Renal cortical epithelial cell (primary cell): ENCODE data around the gene RBM5. TPM values are rescaled to one million over a fixed set of nuclear protein-coding genes. Genes with fewer than 3 reads are reported as not detected.
"Not testable (repeated sequence)": the region's sequence is repeated elsewhere in the genome, so short reads cannot be mapped to it uniquely, and the experiment has no call there.

Experiments used
- DNase-seq: peaks from one replicate; pipeline ENCODE4 v3.0.0-alpha.2; 2011; ENCODE audit warnings: low read depth
- total RNA-seq: library from RNA; depleted of rRNA; stranded (reverse); fragments of >200 nt; gene quantifications from 2 replicates; pipeline ENCODE4 v1.2.3, GENCODE V29; 2014

Gene RBM5
- 74.7 and 216 TPM in 2 replicates for total RNA-seq

GRCh38 chr3:50088725-50089608 is at the start of gene RBM5:
RBM5 (plus strand) TSS chr3:50088919; CDS start chr3:50090435, 1,516 bp downstream.
- peak; percentile 86 for DNase-seq

GRCh38 chr3:50044976-50045375 is 43.7 kb upstream of the RBM5 start:
- no peak for DNase-seq

GRCh38 chr3:50047426-50047825 is 41.3 kb upstream of the RBM5 start:
- DNase-seq = no peak

- peak; percentile 38 for DNase-seq
These were observed 38.4 kb upstream of the RBM5 start for GRCh38 chr3:50050361-50050760.

- no peak for DNase-seq
These were observed 31.0 kb upstream of the RBM5 start for GRCh38 chr3:50057756-50058155.

GRCh38 chr3:50068134-50068533 is 20.6 kb upstream of the RBM5 start:
- DNase-seq = peak; percentile 16

GRCh38 chr3:50078091-50078490 is 10.6 kb upstream of the RBM5 start:
- DNase-seq = no peak

GRCh38 chr3:50078622-50079021 is 10.1 kb upstream of the RBM5 start:
- peak; percentile 19 for DNase-seq

- DNase-seq = not testable (repeated sequence)
These were observed 3.8 kb upstream of the RBM5 start for GRCh38 chr3:50084951-50085350.

GRCh38 chr3:50089609-50089945 is 858 bp downstream of the RBM5 start:
- peak; percentile 9 for DNase-seq

GRCh38 chr3:50090984-50091383 is 2.3 kb downstream of the RBM5 start:
- no peak for DNase-seq

GRCh38 chr3:50095352-50095998 is 6.8 kb downstream of the RBM5 start:
- DNase-seq = no peak

GRCh38 chr3:50100386-50100785 is 11.7 kb downstream of the RBM5 start:
- no peak for DNase-seq

GRCh38 chr3:50100956-50101845 is 12.5 kb downstream of the RBM5 start:
- peak; percentile 17 for DNase-seq

GRCh38 chr3:50102558-50102957 is 13.8 kb downstream of the RBM5 start:
- no peak for DNase-seq

GRCh38 chr3:50111757-50112156 is 23.0 kb downstream of the RBM5 start:
- no peak for DNase-seq

GRCh38 chr3:50112462-50112861 is 23.7 kb downstream of the RBM5 start:
- no peak for DNase-seq

GRCh38 chr3:50117120-50117519 is 28.4 kb downstream of the RBM5 start:
- DNase-seq = no peak

- DNase-seq = no peak
These were observed 29.5 kb downstream of the RBM5 start for GRCh38 chr3:50118237-50118636.

GRCh38 chr3:50119786-50120185 is 31.1 kb downstream of the RBM5 start:
- DNase-seq = no peak

- no peak for DNase-seq
These were observed 31.8 kb downstream of the RBM5 start for GRCh38 chr3:50120364-50121071.
